Vagina (tissue), 2 donors: Measurements from ENCODE around the gene NKTR. TPM values are rescaled to one million over a fixed set of nuclear protein-coding genes. Genes with fewer than 3 reads are reported as not detected.

Experiments used
- DNase-seq, 2 donors: peaks; one replicate each; pipeline ENCODE4 v3.0.0-alpha.2; 2017; ENCODE audit errors: extremely low spot score in 2 of 2
- H3K27ac ChIP-seq: fragments of 200-600 bp; sonication (generic); one replicate; pipeline ENCODE4 v1.5.1; 2019
- H3K27me3 ChIP-seq: fragments of 200-600 bp; sonication (generic); one replicate; pipeline ENCODE4 v1.5.1; 2019
- H3K36me3 ChIP-seq, 2 donors: fragments of 200-600 bp; sonication (generic); one replicate each; pipeline ENCODE4 v1.5.1; 2017 to 2019
- H3K4me1 ChIP-seq: fragments of 200-600 bp; sonication (generic); one replicate; pipeline ENCODE4 v1.5.1; 2019
- H3K4me3 ChIP-seq, 2 donors: fragments of 200-600 bp; sonication (generic); 1 replicate in 1 of 2; 2 replicates in 1 of 2; pipeline ENCODE4 v1.5.1; 2016 to 2019
- H3K9me3 ChIP-seq: fragments of 200-600 bp; sonication (generic); one replicate; pipeline ENCODE4 v1.5.1; 2019
- POLR2A ChIP-seq, 2 donors: fragments of 450-650 bp; IDR thresholded peaks; one replicate each; pipeline ENCODE4 v1.6.1; 2017; ENCODE audit warnings: antibody characterized with exemption in 2 of 2, mild to moderate bottlenecking in 2 of 2, moderate library complexity in 2 of 2
- POLR2AphosphoS5 ChIP-seq, 2 donors: sonication (generic); formaldehyde crosslinking; IDR thresholded peaks; one replicate each; pipeline ENCODE4 v1.9.0; 2017; ENCODE audit warnings: antibody characterized with exemption in 2 of 2, mild to moderate bottlenecking in 2 of 2, low read depth in 1 of 2; ENCODE audit not compliant: insufficient read depth in 1 of 2
- intact Hi-C: fragments of 100-400 bp; cut with DNase I; formaldehyde crosslinking; loops from one replicate; pipeline ENCODE4 v1.15.1; 2023
- total RNA-seq: library from RNA; depleted of rRNA; stranded (reverse); fragments of >200 nt; gene quantifications from one replicate; pipeline ENCODE4 v1.2.3, GENCODE V29; 2016
- TF ChIP-seq, protein P1 (sequence below), 3 experiments: fragments of 450-650 bp in 2 of 3; fragments of 200-600 bp in 1 of 3; sonication (generic) in 1 of 3; IDR thresholded peaks; one replicate each; pipeline ENCODE4 v1.5.1; 2017 to 2019; ENCODE audit warnings: antibody characterized with exemption in 3 of 3, mild to moderate bottlenecking in 2 of 3, moderate library complexity in 2 of 3

The NKTR gene
- total RNA-seq, 1 donor from 2014 or later = 128 TPM

DNA sequence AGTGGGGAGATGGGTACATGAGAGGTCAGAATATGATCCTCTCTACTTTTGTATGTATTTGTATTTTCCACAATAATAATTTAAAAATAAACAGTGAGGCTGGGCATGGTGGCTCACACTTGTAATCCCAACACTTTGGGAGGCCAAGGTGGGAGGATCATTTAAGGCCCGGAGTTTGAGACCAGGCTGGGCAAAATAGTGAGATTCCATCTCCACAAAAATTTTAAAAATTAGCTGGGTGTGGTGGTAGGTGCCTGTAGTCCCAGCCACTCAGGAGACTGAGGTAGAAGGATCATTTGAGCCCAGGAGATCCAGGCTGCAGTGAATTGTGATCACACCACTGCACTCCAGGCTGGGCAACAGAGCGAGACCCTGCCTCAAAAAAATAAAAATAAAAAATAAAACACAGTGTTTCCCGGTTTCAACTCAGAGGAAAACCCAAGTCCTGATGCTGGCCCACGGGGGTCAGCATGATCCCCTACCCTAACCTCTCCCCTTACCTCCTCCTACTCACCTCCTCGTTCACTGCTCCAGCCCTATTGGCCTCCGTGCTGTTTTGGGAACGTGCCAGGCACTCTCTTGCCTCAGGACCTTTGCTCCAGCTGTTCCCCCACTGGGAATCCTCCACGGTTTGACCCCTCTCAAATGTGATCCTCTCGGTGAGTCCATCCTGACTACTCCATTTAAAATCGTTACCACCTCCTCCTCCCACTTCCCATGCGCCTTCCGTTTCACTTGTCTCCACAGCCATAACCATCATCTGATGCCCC lies 82.0 kb downstream of the NKTR start:
- Histone ChIP-seq H3K27ac (peak overlapping the region; percentile 77), H3K9me3 (no peaks in the 10 kb centered on the region), H3K27me3 (no peaks in the 10 kb centered on the region), H3K36me3 (no peaks in the 10 kb centered on the region), H3K4me1 (peaks cover 30% of the 10 kb centered on the region), H3K4me3 (no peak overlapping the region)
- DNase-seq = no peak
- intact Hi-C loops = no loop called here
- no peak for TF ChIP-seq POLR2AphosphoS5 (IDR thresholded peaks at IDR 0.05; ENCODE audit: insufficient read depth in 1 of 2, low read depth in 1 of 2)

DNA sequence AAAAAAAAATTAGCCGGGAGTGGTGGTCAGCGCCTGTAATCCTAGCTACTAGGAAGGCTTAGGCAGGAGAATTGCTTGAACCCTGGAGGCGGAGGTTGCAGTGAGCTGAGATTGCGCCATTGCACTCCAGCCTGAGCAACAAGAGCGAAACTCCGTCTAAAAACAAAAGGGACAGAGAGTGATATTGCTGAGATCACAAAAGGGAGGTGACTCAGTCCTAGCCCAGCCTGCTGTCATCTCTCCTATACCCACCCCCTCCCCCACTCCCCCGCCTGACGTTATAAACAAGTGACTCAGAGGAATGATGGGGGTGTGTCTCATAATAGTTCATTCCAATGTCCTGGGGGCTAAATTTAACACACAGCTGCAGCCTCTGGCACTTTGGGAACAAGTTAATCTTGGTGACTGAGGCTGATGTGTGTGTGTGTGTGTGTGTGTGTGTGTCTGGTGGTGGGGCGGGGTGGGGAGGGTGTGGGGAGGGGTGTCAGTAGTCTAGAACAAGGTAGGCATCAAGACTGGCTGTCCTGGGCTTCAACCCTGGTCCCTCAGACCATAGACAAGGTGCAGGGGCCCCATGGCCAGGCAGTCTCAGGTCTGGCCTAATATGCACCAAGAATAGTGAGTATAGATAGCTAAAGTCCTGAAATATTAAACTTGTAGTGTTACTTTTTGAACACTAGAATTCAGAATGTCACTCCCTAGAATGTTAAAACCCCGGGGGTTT lies 83.6 kb downstream of the NKTR start:
- Histone ChIP-seq H3K27ac (peak overlapping the region; percentile 77), H3K4me3 (no peak overlapping the region), H3K4me1 (peaks cover 30% of the 10 kb centered on the region), H3K27me3 (no peaks in the 10 kb centered on the region), H3K9me3 (no peaks in the 10 kb centered on the region), H3K36me3 (no peaks in the 10 kb centered on the region)
- peak in 1 of 2 donors; percentile 97 for DNase-seq
- intact Hi-C loops = no loop called here
- TF ChIP-seq POLR2AphosphoS5 (IDR thresholded peaks at IDR 0.05; ENCODE audit: insufficient read depth in 1 of 2, low read depth in 1 of 2) = peak in 1 of 2 donors; percentile 42
- TF ChIP-seq POLR2A (IDR thresholded peaks at IDR 0.05) = no peak
- TF ChIP-seq, protein P1, sequence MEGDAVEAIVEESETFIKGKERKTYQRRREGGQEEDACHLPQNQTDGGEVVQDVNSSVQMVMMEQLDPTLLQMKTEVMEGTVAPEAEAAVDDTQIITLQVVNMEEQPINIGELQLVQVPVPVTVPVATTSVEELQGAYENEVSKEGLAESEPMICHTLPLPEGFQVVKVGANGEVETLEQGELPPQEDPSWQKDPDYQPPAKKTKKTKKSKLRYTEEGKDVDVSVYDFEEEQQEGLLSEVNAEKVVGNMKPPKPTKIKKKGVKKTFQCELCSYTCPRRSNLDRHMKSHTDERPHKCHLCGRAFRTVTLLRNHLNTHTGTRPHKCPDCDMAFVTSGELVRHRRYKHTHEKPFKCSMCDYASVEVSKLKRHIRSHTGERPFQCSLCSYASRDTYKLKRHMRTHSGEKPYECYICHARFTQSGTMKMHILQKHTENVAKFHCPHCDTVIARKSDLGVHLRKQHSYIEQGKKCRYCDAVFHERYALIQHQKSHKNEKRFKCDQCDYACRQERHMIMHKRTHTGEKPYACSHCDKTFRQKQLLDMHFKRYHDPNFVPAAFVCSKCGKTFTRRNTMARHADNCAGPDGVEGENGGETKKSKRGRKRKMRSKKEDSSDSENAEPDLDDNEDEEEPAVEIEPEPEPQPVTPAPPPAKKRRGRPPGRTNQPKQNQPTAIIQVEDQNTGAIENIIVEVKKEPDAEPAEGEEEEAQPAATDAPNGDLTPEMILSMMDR (IDR thresholded peaks at IDR 0.05) = no peak

DNA sequence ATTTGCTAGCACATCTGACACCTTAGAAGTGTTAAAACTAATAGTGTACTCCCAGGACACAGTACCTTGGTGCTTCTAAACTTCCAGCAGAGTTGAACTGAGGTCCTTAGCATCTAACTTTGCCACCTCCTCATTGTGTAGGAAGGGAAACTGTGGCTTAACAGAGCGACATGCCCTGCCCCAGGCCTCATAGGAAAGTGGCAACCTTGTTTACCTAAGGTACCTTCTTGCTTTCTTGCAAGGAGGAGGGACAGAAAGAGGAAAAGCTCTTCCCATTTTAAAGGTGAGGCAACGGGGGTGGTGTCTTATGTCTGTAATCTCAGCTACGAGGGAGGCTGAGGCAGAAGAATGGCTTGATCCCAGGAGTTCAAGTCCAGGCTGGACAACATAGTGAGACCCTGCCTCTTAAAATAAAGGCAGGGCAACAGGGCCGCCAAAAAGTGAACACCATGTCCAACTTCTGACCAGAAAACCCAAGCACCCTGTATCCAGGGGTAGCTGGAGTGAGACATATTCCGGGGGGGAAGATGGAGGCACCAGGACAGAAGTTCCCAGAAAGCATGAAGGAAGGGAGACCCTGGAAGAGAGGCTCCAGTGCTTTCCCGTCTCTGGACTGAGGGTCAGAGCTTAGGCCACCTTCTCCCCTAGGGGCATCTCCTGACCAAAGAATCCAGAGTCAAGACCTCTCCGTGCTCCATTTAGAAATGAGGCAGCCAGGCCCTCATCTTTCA lies 84.3 kb downstream of the NKTR start:
- peaks cover 30% of the 10 kb centered on the region for H3K4me1 ChIP-seq
- H3K36me3 ChIP-seq = no peaks in the 10 kb centered on the region
- no peak for DNase-seq
- intact Hi-C loops = no loop called here
- H3K27ac ChIP-seq = peak overlapping the region; percentile 77
- H3K9me3 ChIP-seq = no peaks in the 10 kb centered on the region
- no peaks in the 10 kb centered on the region for H3K27me3 ChIP-seq
- no peak overlapping the region for H3K4me3 ChIP-seq
- no peak for TF ChIP-seq POLR2AphosphoS5 (IDR thresholded peaks at IDR 0.05; ENCODE audit: insufficient read depth in 1 of 2, low read depth in 1 of 2)
- no peak for TF ChIP-seq POLR2A (IDR thresholded peaks at IDR 0.05)
- TF ChIP-seq, protein P1 (IDR thresholded peaks at IDR 0.05) = no peak

DNA sequence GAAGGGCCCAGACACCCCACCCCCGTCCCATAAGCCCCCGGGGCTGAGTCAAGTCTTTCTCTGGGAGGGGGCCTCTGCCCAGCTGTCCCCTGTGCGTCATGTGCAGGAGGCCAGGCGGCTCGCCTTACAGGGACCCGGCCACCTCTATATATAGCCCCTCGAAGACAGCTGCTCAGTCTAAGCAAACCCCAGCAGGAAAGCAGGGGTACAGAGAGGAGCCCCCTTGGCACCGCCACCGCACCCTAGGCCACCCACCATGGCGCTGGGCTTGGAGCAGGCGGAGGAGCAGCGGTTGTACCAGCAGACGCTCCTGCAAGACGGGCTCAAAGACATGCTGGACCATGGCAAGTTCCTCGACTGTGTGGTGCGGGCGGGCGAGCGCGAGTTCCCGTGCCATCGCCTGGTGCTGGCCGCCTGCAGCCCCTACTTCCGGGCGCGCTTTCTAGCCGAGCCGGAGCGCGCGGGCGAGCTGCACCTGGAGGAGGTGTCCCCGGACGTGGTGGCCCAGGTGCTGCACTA lies 84.9 kb downstream of the NKTR start, which contains the start of gene KLHL40:
Gene KLHL40, plus strand, starts transcription at position 175 of the 519 bp plus-strand sequence. Its CDS starts 82 bp downstream, at position 257.
- no peaks in the 10 kb centered on the region for H3K9me3 ChIP-seq
- no peaks in the 10 kb centered on the region for H3K27me3 ChIP-seq
- no peaks in the 10 kb centered on the region for H3K36me3 ChIP-seq
- DNase-seq = no peak
- TF ChIP-seq POLR2A (IDR thresholded peaks at IDR 0.05) = no peak
- TF ChIP-seq, protein P1 (IDR thresholded peaks at IDR 0.05) = no peak
- no peak for TF ChIP-seq POLR2AphosphoS5 (IDR thresholded peaks at IDR 0.05; ENCODE audit: insufficient read depth in 1 of 2, low read depth in 1 of 2)
- intact Hi-C loops = no loop called here
- H3K27ac ChIP-seq = peak within 1 kb of the TSS; percentile 77
- peak within 1 kb of the TSS; percentile 21 to 24 for H3K4me3 ChIP-seq
- H3K4me1 ChIP-seq = peaks cover 30% of the 10 kb centered on the region
